WTC11 (cell line): Measurements from ENCODE around the gene OR5K4.

ENCODE experiments used
- CREB1 ChIP-seq: sonication (generic); formaldehyde crosslinking; IDR thresholded peaks from 2 replicates; pipeline ENCODE4 v1.8.0; 2023; ENCODE audit warnings: mild to moderate bottlenecking, missing genetic modification reagents
- TEAD1 ChIP-seq: sonication (generic); formaldehyde crosslinking; IDR thresholded peaks from 2 replicates; pipeline ENCODE4 v1.8.0; 2022; ENCODE audit warnings: mild to moderate bottlenecking, missing genetic modification reagents
- USF1 ChIP-seq: sonication (generic); formaldehyde crosslinking; IDR thresholded peaks from 2 replicates; pipeline ENCODE4 v1.8.0; 2022; ENCODE audit warnings: mild to moderate bottlenecking, missing genetic modification reagents
- TF ChIP-seq, protein P1 (sequence below): sonication (generic); formaldehyde crosslinking; IDR thresholded peaks from 2 replicates; pipeline ENCODE4 v1.8.0; 2023; ENCODE audit warnings: mild to moderate bottlenecking, missing genetic modification reagents

- 0 out of 2 replicates have a peak, but pooled peaks have one; percentile 42 for TF ChIP-seq USF1 (CRISPR knock-in tag)
- TF ChIP-seq, protein P1, sequence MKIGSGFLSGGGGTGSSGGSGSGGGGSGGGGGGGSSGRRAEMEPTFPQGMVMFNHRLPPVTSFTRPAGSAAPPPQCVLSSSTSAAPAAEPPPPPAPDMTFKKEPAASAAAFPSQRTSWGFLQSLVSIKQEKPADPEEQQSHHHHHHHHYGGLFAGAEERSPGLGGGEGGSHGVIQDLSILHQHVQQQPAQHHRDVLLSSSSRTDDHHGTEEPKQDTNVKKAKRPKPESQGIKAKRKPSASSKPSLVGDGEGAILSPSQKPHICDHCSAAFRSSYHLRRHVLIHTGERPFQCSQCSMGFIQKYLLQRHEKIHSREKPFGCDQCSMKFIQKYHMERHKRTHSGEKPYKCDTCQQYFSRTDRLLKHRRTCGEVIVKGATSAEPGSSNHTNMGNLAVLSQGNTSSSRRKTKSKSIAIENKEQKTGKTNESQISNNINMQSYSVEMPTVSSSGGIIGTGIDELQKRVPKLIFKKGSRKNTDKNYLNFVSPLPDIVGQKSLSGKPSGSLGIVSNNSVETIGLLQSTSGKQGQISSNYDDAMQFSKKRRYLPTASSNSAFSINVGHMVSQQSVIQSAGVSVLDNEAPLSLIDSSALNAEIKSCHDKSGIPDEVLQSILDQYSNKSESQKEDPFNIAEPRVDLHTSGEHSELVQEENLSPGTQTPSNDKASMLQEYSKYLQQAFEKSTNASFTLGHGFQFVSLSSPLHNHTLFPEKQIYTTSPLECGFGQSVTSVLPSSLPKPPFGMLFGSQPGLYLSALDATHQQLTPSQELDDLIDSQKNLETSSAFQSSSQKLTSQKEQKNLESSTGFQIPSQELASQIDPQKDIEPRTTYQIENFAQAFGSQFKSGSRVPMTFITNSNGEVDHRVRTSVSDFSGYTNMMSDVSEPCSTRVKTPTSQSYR (CRISPR knock-in tag), result no peak
- TF ChIP-seq TEAD1 (CRISPR knock-in tag), result no peak
- TF ChIP-seq CREB1 (CRISPR knock-in tag), result no peak
These were observed 28.6 kb upstream of the OR5K4 start for GRCh38 chr3:98325055-98325454.
